ENCODE results near the gene OXGR1. TPM values are rescaled to one million over a fixed set of nuclear protein-coding genes. Genes with fewer than 3 reads are reported as not detected.

The OXGR1 gene
- total and polyA plus RNA-seq, 2 donors (not counting 3 experiments of a cell fraction or from before 2014, with no cell fraction given), result not detected

DNA sequence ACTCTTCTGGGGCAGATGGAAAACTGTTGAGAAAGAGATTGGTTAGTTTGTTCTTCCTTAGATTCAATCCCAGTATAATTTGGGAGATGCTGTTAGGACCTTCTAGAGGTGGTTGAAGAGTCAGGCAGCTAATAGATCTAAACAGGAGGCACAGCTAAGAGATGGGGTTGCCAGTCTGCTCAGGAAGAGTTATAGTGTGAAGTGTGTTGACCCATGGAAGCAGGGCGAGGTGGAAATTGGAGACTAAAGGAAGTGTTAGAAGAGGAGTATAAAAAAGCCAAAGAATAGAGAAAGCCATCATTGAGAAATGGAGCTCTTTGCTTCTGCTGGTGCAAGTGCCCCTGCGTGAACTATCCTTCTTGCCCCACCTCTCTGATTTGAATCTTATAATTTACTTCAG, 3.8 kb upstream of the OXGR1 start:
- H2AFZ ChIP-seq (ENCODE audit: low read depth, low read length), result no peak overlapping the region
- H3K9me3 ChIP-seq (replicated peaks; ENCODE audit: control insufficient read depth, insufficient read depth, low read length), result no peaks in the 10 kb centered on the region
- H3K27me3 ChIP-seq (ENCODE audit: control insufficient read depth in 2 of 2, insufficient read depth in 2 of 2, low read length in 2 of 2), result peaks cover 37 to 79% of the 10 kb centered on the region in 2 experiments
- no peak overlapping the region for H3K9ac ChIP-seq (replicated peaks; ENCODE audit: extremely low read depth, insufficient read depth, low read length)
- TF ChIP-seq, protein P1, sequence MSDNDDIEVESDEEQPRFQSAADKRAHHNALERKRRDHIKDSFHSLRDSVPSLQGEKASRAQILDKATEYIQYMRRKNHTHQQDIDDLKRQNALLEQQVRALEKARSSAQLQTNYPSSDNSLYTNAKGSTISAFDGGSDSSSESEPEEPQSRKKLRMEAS (IDR thresholded peaks at IDR 0.05; ENCODE audit: insufficient read depth, insufficient read length), result no peak
- POLR2A ChIA-PET, result no interaction called here
- no TSS peak for BruUV-seq (replicated peaks)
- dilution Hi-C loops (cut with MboI; ENCODE audit: extremely low pct_ligation_motif_present, low sequenced_read_pairs), result no loop called here
- no peaks in the 10 kb centered on the region for H4K20me1 ChIP-seq (replicated peaks; ENCODE audit: control insufficient read depth, extremely low read depth, insufficient read depth, low read length)
- no peaks in the 10 kb centered on the region for H3K9me1 ChIP-seq (replicated peaks; ENCODE audit: control insufficient read depth, extremely low read depth, insufficient read depth, low read length)
- no peak overlapping the region for H3K4me3 ChIP-seq (replicated peaks in 1 of 3; ENCODE audit: insufficient read depth in 1 of 3, low read depth in 1 of 3, low read length in 3 of 3)
- DNase-seq (ENCODE audit: low read depth, low spot score) (no peak), FAIRE-seq (no peak)
- no peak overlapping the region for H3K27ac ChIP-seq (ENCODE audit: insufficient read depth, low read depth, low read length)
- no peaks in the 10 kb centered on the region for H3K4me1 ChIP-seq (ENCODE audit: control insufficient read depth, extremely low read depth, insufficient read depth, low read length)
- no peaks in the 10 kb centered on the region for H3K36me3 ChIP-seq (ENCODE audit: control insufficient read depth in 2 of 2, extremely low read depth in 1 of 2, insufficient read depth in 2 of 2, low read length in 2 of 2)
- CTCF ChIA-PET, result interaction anchor here (2.3 kb wide), 1 partner anchor 20 kb away, joined by 12 read pairs; no protein-coding TSS in a partner anchor
- H3K79me2 ChIP-seq (ENCODE audit: control insufficient read depth, insufficient read depth, low read length), result no peaks in the 10 kb centered on the region
- intact Hi-C loops (cut with micrococcal nuclease), result no loop called here
- no peak overlapping the region for H3K4me2 ChIP-seq (ENCODE audit: insufficient read depth, low read length)

DNA sequence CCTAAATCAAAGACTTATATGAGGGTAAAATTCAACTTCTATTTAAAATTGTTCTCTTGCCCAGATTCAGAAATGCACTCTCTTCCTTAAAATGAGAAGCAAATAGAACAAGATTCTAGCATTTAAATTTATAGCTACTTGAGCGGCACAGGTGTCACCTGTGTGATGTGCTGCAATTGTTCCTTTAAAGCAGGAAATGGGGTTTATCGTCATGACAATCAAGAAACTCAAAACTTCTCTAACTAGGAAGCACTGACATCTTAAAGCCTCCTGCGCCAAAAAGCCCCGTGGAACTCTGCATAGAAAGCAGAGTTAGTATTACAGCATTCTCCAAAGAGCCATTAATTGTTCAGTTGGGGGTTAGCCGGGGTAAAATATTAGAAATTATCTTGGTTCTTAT, 2.6 kb upstream of the OXGR1 start:
- H2AFZ ChIP-seq (ENCODE audit: low read depth, low read length), result no peak overlapping the region
- intact Hi-C loops (cut with micrococcal nuclease) (no loop called here), dilution Hi-C loops (cut with MboI; ENCODE audit: extremely low pct_ligation_motif_present, low sequenced_read_pairs) (no loop called here)
- no peak for FAIRE-seq
- no peak overlapping the region for H3K4me2 ChIP-seq (ENCODE audit: insufficient read depth, low read length)
- H3K27me3 ChIP-seq (ENCODE audit: control insufficient read depth in 2 of 2, insufficient read depth in 2 of 2, low read length in 2 of 2), result peaks cover 44 to 78% of the 10 kb centered on the region in 2 experiments
- H4K20me1 ChIP-seq (replicated peaks; ENCODE audit: control insufficient read depth, extremely low read depth, insufficient read depth, low read length), result no peaks in the 10 kb centered on the region
- no TSS peak for BruUV-seq (replicated peaks)
- DNase-seq (ENCODE audit: low read depth, low spot score), result no peak
- H3K9me1 ChIP-seq (replicated peaks; ENCODE audit: control insufficient read depth, extremely low read depth, insufficient read depth, low read length), result no peaks in the 10 kb centered on the region
- TF ChIP-seq, protein P2, sequence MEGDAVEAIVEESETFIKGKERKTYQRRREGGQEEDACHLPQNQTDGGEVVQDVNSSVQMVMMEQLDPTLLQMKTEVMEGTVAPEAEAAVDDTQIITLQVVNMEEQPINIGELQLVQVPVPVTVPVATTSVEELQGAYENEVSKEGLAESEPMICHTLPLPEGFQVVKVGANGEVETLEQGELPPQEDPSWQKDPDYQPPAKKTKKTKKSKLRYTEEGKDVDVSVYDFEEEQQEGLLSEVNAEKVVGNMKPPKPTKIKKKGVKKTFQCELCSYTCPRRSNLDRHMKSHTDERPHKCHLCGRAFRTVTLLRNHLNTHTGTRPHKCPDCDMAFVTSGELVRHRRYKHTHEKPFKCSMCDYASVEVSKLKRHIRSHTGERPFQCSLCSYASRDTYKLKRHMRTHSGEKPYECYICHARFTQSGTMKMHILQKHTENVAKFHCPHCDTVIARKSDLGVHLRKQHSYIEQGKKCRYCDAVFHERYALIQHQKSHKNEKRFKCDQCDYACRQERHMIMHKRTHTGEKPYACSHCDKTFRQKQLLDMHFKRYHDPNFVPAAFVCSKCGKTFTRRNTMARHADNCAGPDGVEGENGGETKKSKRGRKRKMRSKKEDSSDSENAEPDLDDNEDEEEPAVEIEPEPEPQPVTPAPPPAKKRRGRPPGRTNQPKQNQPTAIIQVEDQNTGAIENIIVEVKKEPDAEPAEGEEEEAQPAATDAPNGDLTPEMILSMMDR (IDR thresholded peaks at IDR 0.05; ENCODE audit: extremely low read depth in 1 of 2, insufficient read depth in 1 of 2, low read depth in 1 of 2, low read length in 2 of 2), result no peak
- TF ChIP-seq JUN (IDR thresholded peaks at IDR 0.05; ENCODE audit: borderline replicate concordance, insufficient read depth, insufficient read length, low read depth) (no peak), GATA2 (IDR thresholded peaks at IDR 0.05; ENCODE audit: insufficient read depth, insufficient read length, low read depth, low read length) (no peak), POLR2A (IDR thresholded peaks at IDR 0.05; ENCODE audit: low read depth, low read length) (no peak), MYC (IDR thresholded peaks at IDR 0.05; ENCODE audit: low read depth, low read length) (no peak), FOS (IDR thresholded peaks at IDR 0.05; ENCODE audit: borderline replicate concordance, insufficient read depth, low read length) (no peak)
- TF ChIP-seq, protein P1 (IDR thresholded peaks at IDR 0.05; ENCODE audit: insufficient read depth, insufficient read length), result no peak
- H3K9ac ChIP-seq (replicated peaks; ENCODE audit: extremely low read depth, insufficient read depth, low read length), result no peak overlapping the region
- no peaks in the 10 kb centered on the region for H3K9me3 ChIP-seq (replicated peaks; ENCODE audit: control insufficient read depth, insufficient read depth, low read length)
- no peak overlapping the region for H3K27ac ChIP-seq (ENCODE audit: insufficient read depth, low read depth, low read length)
- no peaks in the 10 kb centered on the region for H3K36me3 ChIP-seq (ENCODE audit: control insufficient read depth in 2 of 2, extremely low read depth in 1 of 2, insufficient read depth in 2 of 2, low read length in 2 of 2)
- H3K4me1 ChIP-seq (ENCODE audit: control insufficient read depth, extremely low read depth, insufficient read depth, low read length), result no peaks in the 10 kb centered on the region
- ChIA-PET POLR2A (no interaction called here), CTCF (no interaction called here)
- H3K4me3 ChIP-seq (replicated peaks in 1 of 3; ENCODE audit: insufficient read depth in 1 of 3, low read depth in 1 of 3, low read length in 3 of 3), result no peak overlapping the region
- H3K79me2 ChIP-seq (ENCODE audit: control insufficient read depth, insufficient read depth, low read length), result no peaks in the 10 kb centered on the region
